Measurements from ENCODE around the gene RANBP1. TPM values are rescaled to one million over a fixed set of nuclear protein-coding genes. Genes with fewer than 3 reads are reported as not detected.
A peak's percentile ranks its signal among the peaks of the same experiment; 100 is the strongest.

The RANBP1 gene
- total RNA-seq, 4 donors from 2014 or later: 79.4 to 147 (median 120) TPM

- TF ChIP-seq POLR2A (IDR thresholded peaks at IDR 0.05) (no peak), CTCF (IDR thresholded peaks at IDR 0.05 in 4 of 5, conservative IDR thresholded peaks at IDR 0.05 in 1 of 5) (no peak)
- in situ Hi-C loops (cut with MboI; ENCODE audit: low sequenced_read_pairs in 4 of 4): no loop called here
- Histone ChIP-seq H3K27me3 (no peaks in the 10 kb centered on the region), H3K9me3 (no peaks in the 10 kb centered on the region), H3K36me3 (peaks cover 0 to 5% of the 10 kb centered on the region in 2 donors), H3K4me3 (no peak overlapping the region), H3K27ac (no peak overlapping the region), H3K4me1 (peaks cover 0 to under 1% of the 10 kb centered on the region in 2 donors)
- intact Hi-C loops (cut with DNase I; ENCODE audit: low total_unique reads): no loop called here
- DNase-seq: no peak
- ATAC-seq: no peak
Observed at GRCh38 chr22:20069331-20070042, 46.4 kb upstream of the RANBP1 start.

- TF ChIP-seq POLR2A (IDR thresholded peaks at IDR 0.05) (no peak), CTCF (IDR thresholded peaks at IDR 0.05 in 4 of 5, conservative IDR thresholded peaks at IDR 0.05 in 1 of 5) (no peak)
- Histone ChIP-seq H3K9me3 (no peaks in the 10 kb centered on the region), H3K4me3 (no peak overlapping the region), H3K27me3 (no peaks in the 10 kb centered on the region), H3K27ac (no peak overlapping the region), H3K4me1 (no peaks in the 10 kb centered on the region), H3K36me3 (no peaks in the 10 kb centered on the region)
- no peak for ATAC-seq
- intact Hi-C loops (cut with DNase I; ENCODE audit: low total_unique reads): no loop called here
- in situ Hi-C loops (cut with MboI; ENCODE audit: low sequenced_read_pairs in 4 of 4): no loop called here
- no peak for DNase-seq
Observed at GRCh38 chr22:20071524-20071972, 44.4 kb upstream of the RANBP1 start.

DNA sequence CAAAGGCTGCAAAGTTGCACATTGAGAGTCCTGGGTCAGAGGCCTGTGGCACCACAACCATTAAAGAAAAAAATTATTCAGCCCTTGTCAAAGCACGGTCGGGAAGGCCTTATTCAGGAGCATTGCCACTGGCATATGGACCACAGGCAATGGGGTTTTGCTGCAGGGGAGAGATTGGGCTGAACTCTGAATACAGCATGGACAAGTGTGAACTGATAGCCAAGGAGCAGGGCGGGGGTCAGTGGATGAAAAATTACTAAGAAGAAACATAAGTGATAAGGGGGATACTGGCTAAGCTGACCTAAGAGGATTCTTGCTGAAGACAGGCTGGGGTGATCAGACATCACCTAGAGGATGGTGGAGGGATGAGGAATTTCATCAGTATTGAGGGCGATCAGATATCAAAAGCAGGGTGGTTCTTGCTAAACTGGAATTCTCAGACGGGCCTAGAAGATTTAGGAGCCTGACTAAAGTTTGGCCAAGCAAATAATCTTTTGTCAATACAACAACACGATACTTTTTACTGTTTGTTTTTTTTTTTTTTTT, 39.2 kb upstream of the RANBP1 start:
- intact Hi-C loops (cut with DNase I; ENCODE audit: low total_unique reads): no loop called here
- in situ Hi-C loops (cut with MboI; ENCODE audit: low sequenced_read_pairs in 4 of 4): no loop called here
- Histone ChIP-seq H3K4me3 (no peak overlapping the region), H3K36me3 (no peaks in the 10 kb centered on the region), H3K27ac (no peak overlapping the region), H3K27me3 (no peaks in the 10 kb centered on the region), H3K9me3 (no peaks in the 10 kb centered on the region), H3K4me1 (peaks cover 14 to 18% of the 10 kb centered on the region in 2 donors)
- TF ChIP-seq POLR2A (IDR thresholded peaks at IDR 0.05) (no peak), CTCF (IDR thresholded peaks at IDR 0.05 in 4 of 5, conservative IDR thresholded peaks at IDR 0.05 in 1 of 5) (no peak)
- DNase-seq (no peak), ATAC-seq (no peak)

GRCh38 chr22:20079745-20080444, 36.0 kb upstream of the RANBP1 start, which contains the start of gene DGCR8:
TSS of gene DGCR8 (plus strand) at chr22:20080241. CDS start at chr22:20085964, 5,723 bp downstream.
- peak; percentile 90 to 94 for DNase-seq
- no peaks in the 10 kb centered on the region for H3K27me3 ChIP-seq
- peak within 1 kb of the TSS; percentile 83 to 96 (median 86) for H3K27ac ChIP-seq
- ATAC-seq: peak; percentile 84 to 86
- intact Hi-C loops (cut with DNase I; ENCODE audit: low total_unique reads) (loop anchor here (1.0 to 10.0 kb wide), 5 partner anchors 37 to 417 kb away; partner anchors contain the start of genes KLHL22, TANGO2 and TRMT2A), in situ Hi-C loops (cut with MboI; ENCODE audit: low sequenced_read_pairs in 4 of 4) (no loop called here)
- H3K36me3 ChIP-seq: no peaks in the 10 kb centered on the region
- peak within 1 kb of the TSS; percentile 61 to 87 (median 75) for H3K4me3 ChIP-seq
- peaks cover 43 to 50% of the 10 kb centered on the region in 2 donors for H3K4me1 ChIP-seq
- TF ChIP-seq POLR2A (IDR thresholded peaks at IDR 0.05) (peak; percentile 62 to 65), CTCF (IDR thresholded peaks at IDR 0.05 in 4 of 5, conservative IDR thresholded peaks at IDR 0.05 in 1 of 5) (peak in 1 of 5 experiments; percentile 6)
- H3K9me3 ChIP-seq: no peaks in the 10 kb centered on the region

Data from gastrocnemius medialis (tissue), 4 donors.